ENCODE data around the gene IFT25.
A peak's percentile ranks its signal among the peaks of the same experiment; 100 is the strongest.
"Not testable (repeated sequence)": the region's sequence is repeated elsewhere in the genome, so short reads cannot be mapped to it uniquely, and the experiment has no call there.

IFT25 gene

DNA sequence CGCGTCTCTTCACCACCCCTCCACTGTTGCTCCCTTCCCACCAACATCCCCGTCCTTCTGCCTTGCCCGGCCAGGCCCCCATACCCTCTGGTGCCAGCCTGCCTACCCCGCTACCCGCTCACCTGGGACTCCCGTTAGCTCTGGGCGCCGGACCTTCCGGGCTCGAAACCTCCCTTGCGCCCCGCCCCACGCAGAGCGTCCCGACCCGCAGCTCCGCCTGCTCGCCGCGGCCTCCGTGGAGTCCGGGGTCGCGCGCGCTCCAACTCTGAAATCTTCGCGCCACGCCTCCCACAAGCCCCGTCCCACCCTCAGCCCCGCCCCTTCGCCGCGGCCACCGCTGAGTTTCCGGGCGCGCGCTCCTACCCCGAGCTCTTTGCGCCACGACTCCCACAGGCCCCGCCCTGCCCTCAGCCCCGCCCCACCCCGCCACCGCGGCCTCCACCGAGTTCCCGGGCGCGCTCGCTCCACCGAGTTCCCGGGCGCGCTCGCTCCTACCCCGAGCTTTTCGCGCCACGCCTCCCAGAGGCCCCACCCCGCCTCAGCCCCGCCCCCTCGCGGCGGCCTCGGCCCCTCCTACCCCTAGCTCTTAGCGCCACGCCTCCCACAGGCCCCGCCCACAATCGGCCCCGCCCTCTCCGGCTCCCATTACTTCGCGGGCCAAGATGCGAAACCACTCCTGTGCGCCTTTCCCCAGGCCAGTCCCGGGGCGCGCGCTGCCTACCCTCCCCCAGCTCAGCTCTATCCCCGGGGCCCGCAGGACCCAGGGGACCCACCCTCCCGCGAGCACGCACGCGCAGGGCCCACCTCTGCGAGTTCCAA is at the start of gene IFT25:
TSS of gene IFT25 (minus strand) at position 267 of the 819 bp plus-strand sequence. CDS start 5,617 bp downstream, outside the sequence.
- peak; percentile 98 to 99 (median 99) for DNase-seq (ENCODE audit: low read depth in 3 of 3)

DNA sequence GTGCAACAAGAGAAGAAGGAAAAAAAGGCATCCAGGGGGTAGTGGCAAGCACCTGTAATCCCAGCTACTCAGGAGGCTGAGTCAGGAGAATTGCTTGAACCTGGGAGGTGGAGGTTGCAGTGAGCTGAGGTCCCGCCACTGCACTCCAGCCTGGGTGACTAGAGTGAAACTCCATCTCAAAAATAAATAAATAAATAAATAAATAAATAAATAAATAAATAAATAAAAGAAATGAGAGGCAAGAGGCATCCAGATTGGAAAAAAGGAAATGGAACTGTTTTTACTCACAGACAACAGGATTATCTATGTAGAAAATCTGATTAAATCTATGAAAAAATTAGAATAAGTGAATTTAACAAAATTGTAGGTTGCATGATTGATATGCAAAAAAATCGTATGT is 49.0 kb upstream of the IFT25 start:
- not testable (repeated sequence) for DNase-seq (ENCODE audit: low read depth in 3 of 3)

DNA sequence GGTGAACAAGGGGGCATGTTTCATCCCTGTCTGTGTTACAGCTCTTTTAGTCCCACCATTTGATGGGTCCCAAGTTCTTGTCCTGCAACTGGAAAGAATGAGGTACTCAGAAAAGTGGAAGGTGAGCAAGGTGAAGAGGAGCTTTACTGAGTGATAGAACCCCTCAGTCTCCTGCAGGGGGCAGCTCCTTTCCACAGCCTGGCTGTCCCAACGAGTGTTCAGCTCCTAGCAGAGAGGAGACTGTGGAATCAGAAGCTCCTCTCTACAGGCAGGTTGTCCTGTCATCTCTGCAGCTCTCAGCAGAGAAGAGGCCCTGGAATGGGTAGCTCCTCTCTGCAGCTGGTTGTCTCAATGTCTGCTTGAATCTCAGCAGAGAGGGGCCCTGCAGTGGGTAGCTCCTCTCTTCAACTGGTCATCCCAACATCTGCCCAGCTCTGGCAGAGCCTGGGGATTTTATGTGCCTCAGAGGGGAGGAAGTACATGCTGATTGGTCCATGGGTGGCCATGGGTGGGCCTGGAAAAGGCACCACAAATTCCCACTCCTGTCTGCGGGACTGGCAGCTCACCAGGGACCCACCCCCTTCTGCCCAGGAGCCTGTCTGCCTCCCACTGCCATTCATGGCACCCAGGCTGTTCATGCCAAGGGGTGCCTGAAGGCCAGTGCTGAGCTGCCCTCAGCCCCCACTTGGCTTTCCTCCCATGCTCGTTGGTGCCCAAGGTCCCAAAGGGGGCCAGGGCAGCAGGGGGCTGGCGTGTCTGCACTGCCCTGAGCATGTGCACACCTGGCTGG is 46.8 kb upstream of the IFT25 start:
- DNase-seq (ENCODE audit: low read depth in 3 of 3), result no peak

DNA sequence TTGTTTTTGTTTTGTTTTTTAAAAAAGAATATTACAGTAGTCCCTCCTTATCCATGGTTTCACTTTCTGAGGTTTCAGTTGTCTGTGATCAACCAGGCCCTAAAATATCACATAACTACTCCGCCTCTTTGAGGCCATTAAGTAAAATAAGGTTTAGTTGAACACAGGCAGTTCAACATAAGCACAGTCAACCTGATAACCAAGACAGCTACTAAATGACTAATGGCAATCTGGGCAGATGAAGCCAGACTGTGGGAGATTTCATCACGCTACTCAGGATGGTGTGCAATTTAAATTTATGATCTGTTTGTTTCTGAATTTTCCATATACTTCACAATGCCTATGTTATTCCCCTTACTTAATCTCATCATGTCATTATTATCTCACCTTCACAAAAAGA is 42.4 kb upstream of the IFT25 start:
- no peak for DNase-seq (ENCODE audit: low read depth in 3 of 3)

DNA sequence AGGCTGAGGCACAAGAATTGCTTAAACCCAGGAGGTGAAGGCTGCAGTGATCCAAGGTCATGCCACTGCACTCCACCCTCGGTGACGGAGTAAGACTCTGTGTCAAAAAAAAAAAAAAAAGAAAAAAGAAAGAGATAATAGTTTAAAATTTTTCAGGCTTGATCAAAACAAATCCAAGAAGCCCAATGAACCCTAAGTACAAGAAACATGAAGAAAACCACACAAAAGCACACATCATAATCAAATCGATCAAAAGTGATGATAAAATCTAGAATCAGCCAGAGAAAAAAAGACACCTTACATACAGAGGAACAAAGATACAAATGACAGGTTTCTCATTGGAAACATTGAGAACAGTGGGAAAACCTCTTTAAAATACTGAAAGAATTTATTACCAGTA is 41.0 kb upstream of the IFT25 start:
- no peak for DNase-seq (ENCODE audit: low read depth in 3 of 3)

DNA sequence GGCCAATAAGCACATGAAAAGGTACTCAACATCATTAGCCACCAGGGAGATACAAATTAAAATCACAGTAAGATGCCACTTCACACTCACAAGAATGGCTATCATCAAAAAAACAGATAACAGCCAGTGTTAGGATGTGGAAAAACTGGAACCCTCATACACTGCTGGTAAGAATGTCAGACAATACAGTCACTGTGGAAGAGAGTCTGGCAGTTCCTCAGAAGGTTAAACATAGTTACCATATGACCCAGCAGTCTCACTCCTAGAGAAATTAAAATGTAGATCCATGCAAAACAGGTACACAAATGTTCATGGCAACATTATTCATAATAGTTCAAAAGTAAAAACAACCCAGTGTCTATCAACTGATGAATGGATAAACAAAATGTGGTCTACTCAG is 39.2 kb upstream of the IFT25 start:
- DNase-seq (ENCODE audit: low read depth in 3 of 3), result no peak

DNA sequence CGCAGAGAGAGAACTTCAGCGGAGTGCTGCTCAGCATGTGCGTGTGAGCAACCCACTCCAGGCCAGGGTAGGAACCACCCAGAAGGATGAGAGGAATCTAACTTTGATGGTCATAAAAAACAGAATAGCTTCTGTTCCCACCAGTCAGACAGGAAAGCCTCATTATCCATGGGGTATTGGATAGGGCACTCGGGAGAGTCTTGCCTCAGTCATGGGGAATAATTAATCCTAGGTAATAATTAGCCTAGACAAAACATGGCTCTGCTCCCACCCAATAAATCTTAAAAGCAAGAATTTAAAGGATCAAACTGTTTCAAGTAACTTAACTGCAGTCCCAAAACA is 37.2 kb upstream of the IFT25 start:
- DNase-seq (ENCODE audit: low read depth in 3 of 3), result no peak

DNA sequence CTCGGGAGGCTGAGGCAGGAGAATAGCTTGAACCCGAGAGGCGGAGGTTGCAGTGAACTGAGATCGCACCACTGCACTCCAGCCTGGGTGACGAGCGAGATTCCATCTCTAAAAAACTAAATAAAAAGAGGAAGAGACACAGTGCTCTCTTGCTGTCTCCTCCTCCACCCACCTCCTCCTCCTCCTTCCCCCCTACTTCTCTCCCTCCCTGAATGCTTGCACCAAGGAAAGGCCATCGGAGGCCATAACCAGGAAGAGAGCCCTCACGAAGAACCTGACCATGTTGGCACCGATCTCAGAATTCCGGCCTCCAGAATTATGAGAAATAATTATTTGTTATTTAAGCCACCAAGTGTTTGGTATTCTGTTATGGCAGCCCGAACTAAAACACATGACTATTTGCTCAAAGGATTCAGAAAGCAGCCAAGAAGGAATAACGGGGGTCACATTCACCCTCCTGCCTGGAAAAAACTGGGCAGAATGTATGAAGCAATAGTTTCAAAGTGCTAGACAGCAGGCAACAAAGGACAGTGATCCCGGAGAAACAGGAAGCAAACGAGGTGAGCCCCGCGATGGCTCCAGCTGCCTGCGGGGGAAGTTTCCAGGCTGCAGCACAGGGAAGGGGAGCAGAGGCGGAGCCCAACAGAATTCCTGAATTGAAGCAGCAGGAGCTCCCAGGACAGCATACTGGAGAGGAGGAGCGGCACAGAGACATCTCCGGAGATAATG is 36.7 kb upstream of the IFT25 start:
- DNase-seq (ENCODE audit: low read depth in 3 of 3), result no peak

DNA sequence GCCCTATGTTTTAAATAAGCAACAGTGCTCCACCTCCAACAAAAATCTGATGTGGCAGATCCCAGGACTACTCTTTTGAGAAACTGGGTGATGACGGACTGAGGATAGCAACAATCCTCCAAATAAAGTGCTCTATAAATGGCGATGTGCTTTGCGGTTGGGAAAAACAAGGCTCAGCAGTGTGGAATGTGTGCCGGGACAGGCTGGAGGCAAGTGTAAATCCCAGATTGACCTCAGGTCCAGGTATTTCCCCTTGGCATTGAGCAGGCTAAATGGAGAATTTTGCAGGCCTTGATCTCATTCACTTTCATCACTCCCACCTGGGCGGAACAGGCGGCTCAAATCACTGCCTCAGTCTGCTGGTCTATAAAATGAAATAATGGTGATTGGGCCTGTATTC is 35.7 kb upstream of the IFT25 start:
- DNase-seq (ENCODE audit: low read depth in 3 of 3), result no peak

DNA sequence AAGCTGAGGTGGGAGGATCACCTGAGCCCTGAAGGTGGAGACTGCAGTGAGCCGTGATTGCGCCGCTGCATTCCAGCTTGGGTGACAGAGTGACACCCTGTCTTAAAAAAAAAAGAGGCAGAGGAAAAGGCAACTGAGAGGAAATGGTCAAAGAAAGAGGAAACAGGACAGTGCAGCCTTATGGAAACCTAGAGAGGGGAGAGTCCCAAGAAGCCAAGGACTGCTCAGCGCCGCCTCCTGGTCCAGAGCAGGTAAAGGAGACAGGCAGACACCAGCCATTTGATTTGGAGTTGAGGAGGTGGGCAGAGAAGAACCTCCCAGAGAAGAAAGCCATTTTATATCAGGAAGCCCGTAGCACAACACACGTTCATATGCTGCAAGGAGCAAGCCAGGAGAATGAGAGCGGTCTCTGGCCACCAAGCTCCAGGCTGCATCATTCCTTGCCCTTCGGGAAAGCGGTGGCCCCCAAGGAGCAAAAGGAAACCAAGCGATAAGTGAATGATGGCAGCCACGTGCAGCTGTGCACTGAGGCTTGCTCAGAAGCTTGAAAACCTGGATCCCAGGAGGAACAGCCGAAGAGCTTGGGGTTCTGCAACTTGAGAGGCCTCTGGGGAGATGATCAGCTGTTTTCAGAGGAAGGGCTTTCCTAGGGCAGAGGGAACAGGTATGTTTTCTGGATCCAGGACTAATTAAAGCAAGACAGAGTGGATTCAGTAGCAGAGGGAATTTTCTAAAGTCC is 34.4 kb upstream of the IFT25 start:
- no peak for DNase-seq (ENCODE audit: low read depth in 3 of 3)

DNA sequence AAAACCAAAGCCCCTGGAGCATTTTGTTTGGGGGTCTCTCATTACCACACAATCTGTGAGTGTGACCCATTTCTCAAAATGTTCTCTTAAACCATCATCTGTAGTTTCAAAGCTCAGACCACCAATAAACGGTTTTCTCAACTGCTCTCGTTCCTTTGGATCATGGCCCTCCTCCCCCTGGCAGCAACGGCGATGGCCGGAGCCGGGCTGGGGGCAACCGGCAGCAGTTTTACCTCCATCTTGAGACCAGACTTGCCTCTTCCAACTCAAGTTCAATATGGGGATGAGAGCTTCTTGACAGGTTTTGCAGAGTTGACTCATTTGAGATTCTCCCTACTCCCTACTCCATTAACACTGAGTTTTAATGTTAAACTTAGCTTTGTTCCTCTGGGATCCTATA is 30.4 kb upstream of the IFT25 start:
- no peak for DNase-seq (ENCODE audit: low read depth in 3 of 3)

DNA sequence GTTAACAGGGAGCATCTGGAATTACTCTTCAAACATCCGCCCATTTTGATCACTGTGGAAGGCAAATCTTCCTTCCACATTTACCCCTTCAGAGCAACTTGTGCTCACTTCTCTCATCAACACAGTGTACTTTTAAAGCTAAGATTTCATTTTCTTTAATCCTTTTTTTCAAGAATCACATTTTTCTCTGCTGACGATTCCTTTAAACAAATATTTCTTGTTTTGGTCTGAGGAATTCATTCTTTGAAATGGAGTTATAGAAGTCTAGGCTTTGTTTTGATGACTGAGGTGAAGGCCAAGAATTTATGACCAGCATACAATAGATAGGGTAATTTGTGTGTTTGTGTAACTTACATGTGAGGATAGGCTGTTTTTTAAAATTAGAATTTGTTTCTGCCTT is 26.2 kb upstream of the IFT25 start:
- no peak for DNase-seq (ENCODE audit: low read depth in 3 of 3)

DNA sequence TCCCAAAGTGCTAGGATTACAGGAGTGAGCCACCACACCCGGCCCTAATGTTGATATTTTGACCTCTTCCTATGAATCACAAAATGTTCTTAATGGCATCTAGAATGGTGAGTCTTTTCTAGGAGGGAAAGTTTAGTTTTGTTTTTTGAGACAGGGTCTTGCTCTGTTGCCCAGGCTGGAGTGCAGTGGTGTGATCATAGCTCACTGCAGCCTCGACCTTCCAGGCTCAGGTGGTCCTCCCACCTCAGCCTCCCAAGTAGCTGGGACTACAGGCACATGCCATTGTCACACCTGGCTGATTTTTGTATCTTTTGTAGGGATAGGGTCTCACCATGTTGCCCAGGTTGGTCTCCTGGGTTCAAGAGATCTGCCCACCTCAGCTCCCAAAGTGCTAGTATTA is 23.8 kb upstream of the IFT25 start:
- DNase-seq (ENCODE audit: low read depth in 3 of 3), result not testable (repeated sequence)

DNA sequence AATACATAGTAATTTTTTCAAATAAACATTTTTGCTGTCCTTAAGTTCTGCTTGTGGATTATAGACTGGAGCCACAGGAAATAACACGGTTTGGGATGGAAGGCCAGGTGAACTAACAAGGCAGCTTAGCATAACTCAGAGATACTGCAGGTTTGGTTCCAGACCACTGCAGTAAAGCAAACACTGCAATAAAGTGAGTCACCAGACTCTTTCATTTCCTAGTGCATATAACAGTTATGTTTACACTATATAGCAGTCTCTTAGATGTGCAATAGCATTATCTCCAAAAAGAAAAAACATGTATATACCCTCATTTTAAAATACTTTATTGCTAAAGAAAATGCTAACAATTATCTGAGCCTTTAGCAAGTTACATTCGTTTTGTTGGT is 22.6 kb upstream of the IFT25 start:
- DNase-seq (ENCODE audit: low read depth in 3 of 3), result no peak

DNA sequence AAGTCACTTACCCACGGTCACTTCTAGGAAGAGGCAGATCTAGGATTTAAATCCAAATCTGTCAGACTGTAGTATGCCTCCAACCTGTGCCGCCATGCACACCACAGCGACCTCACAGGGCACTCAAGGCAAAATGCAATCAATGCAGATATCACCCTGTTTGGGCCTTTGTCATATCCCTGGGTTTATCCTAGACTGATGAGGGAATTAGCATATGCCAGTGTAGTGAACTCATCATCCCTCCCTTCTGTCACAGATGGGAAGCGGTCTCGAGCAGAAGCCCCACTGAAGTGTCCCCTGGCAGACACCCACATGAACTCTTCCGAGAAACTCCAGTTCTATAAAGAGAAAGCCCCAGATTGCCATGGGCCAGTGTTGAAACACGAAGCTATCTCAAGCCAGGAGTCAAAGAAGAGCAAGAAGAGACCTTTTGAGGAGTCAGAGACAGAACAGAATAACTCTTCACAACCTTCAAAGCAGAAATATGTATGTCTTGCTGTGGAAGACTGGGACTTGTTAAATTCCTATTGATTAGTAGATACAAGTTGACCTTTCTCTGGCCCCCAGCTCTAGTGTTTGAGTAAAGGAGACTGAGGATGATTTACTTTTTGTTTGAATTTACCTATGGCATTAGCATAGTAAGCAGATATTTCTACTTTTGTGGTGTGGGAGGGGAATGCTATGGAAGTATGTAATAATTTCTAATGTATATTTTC is 22.1 kb upstream of the IFT25 start:
- DNase-seq (ENCODE audit: low read depth in 3 of 3), result no peak

DNA sequence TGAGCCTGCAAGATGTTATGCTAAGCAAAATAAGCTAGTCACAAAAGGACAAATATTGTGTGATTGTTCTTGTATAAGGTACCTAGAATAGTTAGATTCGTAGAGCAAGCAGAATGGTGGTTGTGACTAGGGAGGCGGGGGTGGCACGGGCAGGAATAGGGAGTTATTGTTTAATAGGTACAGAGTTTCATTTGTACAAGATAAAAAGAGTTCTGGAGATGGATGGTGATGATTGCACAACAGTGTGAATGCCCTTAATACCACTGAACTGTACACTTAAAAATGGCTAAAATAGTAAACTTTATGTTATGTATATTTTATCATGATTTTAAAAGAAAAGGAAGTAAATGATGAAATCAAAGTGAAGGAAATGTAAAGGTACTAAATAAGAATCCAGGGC is 21.3 kb upstream of the IFT25 start:
- DNase-seq (ENCODE audit: low read depth in 3 of 3), result no peak

DNA sequence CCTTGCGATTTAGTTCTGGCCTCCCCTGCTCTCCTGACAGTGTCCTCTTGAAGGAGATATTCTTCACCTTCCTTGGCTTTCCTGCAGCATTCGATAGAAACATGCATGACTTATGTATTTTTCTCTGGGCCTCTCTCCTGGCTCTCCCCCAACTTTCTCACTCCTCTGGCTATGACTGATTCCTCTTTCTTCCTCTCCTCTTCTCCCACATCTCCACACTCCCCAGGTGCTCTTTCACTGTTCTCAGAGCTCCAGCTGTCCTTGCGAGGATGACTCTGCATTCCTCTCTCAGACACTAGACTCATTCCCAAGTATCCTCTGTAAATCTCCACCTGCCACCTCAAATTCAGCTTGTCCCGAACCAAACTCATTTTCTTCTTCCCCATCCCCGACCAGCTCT is 18.6 kb upstream of the IFT25 start:
- DNase-seq (ENCODE audit: low read depth in 3 of 3), result no peak

DNA sequence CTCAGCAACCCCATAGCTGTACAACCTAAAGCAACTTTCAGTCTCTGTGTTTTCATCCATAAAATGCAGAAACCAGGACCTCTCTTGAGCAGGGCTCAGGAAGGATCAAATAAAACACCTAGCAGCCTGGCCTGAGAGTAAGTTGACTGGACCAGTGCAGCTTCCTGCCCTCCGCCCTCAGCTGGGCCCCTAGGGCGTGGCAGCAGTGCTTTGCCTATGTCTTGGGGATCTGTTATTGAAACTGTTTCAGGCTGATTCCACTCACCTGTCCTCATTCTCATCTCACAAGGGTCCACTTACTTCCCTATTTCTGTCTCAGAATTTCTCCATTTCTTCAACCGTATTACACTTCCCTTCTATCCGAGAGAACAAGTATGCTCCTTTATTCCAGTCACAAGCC is 18.0 kb upstream of the IFT25 start:
- no peak for DNase-seq (ENCODE audit: low read depth in 3 of 3)

DNA sequence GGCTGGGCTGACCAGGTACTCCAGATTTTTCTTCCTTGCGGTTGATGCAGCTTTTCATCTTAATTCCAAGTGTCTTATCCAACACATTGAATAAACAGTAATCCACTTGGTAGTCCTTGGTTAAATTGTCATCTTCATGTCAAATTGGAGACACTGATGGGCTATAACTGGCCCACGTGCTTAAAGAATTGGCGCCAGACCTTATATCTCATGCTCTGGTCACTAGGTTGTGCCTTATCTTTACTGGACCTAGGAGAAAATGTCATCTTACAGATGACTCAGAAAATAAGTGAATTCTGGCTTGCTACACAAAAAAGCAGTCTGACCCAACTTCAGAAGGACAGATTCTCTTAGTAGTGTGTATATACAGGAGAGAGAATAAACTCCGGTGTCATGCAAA is 16.9 kb upstream of the IFT25 start:
- no peak for DNase-seq (ENCODE audit: low read depth in 3 of 3)

DNA sequence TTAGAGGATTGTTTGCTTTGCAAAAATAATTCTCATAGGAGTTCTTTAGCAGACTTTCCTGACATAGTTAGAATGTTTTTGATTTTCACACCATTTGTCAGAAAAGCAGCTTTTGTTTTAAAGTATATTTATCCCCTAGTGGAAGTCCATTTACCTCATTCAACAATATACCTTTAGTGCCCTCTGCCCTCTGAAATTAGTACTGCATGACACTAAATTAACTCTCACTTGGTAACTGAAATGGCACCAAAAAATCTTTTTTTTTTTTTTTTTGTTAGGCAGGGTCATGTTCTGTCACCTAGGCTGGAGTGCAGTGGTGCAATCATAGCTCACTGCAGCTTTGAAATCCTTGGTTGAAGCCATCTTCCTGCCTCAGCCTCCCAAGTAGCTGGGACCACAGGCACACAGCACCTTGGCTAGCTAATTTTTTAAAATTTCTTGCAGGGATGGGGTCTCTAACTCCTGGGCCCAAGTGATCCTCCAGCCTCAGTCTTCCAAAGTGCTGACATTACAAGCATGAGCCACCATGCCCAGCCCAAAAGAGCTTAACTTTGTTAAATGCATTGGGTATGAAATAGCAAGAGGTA is 14.3 kb upstream of the IFT25 start:
- DNase-seq (ENCODE audit: low read depth in 3 of 3), result no peak
